GM19099 (cell line): ENCODE results near the gene CDH2.

ENCODE experiments used
- POLR2A ChIP-seq: IDR thresholded peaks from 3 replicates; pipeline ENCODE4 v1.6.1; 2011; ENCODE audit warnings: low read depth; ENCODE audit not compliant: insufficient read length; ENCODE audit errors: extremely low read depth

The CDH2 gene

DNA sequence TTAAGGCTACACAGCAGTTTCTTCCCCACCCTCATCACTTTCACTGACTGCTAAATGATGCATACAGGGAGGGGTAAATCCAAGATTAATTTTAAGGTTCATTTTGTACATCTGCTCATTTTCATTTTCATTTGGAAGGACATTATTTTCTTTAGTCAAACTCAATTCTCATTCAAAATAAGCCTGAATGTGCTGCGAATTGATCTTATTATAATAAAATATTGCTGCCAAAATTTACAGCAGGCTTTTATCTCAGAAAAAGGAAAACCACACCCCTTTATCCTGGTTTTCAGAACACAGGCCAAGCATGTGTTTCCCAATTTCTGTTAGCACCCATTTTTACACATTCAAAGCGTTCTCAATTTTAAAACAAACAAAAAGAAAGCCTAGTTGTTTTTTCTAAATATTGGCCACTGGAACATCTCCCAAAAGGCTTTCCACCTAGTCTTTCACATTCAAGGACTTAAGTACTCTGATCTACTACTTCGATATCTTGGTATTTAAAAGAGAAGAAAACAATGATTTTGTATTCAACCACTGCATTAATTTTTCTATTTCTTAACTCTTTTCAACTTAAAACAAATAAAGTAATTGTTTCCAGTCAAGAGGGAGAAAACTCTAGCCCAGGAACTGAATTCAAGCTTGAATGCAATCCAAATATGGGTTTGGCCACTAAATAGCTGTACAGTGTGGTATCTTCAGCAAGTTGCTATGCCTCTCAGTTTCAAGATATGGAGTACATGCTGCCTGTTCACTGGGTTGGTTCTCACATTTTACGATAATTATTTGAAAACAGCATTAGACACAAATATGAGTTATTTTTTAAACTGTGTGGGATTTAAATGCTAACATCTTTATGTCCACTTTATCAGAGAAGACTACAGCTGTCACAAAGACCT lies 52.5 kb downstream of the CDH2 start:
- no peak for TF ChIP-seq POLR2A

DNA sequence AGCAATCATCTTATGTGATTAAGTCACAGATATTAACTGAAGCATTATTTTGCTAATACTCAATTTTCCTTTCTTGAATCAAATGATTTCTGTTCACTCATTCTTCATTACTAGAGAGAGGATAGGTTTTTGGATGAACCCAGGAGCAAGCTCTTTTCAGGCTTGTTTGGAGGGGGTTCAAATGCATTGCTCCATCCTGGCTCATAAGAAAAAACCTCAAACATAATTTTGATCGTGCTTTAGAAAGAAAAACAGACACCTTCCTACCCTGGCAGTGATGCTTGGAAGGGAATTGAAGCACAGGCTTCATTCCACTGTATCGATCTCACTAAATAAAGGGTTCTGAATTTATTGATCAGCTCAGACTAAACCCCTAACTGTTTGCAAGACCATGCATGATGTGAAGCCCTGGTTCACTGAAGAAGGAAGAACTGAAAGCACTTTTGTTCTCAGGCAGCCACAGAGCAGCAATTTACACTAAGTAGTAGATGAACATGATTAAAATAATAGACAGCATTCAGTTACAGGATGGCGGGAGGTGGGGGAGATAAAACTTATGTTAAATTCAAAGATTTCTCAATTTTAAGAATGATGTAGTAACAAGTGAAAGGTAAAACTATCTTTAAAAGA lies 53.4 kb downstream of the CDH2 start:
- TF ChIP-seq POLR2A, result no peak

DNA sequence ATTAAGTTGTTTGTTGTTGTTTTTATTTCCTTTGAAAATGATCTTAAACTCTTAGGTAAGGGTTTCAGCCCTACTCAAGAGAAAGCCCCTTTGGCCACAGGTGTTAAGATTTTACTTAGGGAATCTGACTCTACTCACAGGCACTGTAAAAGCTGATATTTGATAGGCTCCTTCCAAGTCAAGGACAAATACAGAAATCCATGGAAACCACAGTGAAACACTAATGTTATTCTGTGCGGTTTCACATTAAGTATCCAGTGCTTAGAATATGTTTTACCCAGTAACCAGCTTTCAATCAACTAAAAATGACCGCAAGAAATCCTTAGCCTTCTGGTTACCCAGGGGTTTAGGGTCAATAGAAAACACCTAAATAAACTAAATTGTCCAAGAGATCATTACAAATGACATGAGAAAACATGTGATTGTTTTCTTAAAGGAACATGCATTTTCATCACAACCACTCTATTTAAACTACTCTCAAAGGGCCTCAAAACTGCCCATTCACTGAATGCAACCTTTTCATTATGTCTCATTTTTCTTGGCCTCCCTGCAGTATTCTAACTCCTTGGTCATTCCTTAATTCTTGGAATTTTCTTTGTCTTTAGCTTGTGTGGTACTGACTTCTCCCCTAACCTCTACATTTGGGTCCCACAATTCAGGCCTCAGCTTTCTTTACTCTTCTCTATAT lies 56.0 kb downstream of the CDH2 start:
- TF ChIP-seq POLR2A, result no peak

DNA sequence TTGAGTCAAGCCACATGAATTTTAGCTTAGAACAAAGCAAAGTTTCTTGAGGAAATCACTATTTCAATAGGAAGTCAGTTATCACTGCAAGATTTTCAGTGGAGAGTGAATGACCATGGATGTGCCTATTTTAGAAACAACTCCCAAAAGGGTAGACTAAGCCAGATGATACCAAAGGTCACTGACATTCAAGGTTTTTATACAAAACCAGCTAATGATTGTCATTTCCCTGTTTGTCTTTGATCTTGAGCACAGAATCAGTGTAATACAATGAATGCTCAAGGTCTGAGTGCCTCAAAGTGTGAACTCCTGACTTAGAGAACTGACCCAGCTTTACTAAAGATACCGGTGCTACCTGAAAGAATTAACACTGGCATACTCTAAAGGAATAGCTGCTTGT lies 60.5 kb downstream of the CDH2 start:
- TF ChIP-seq POLR2A, result no peak

DNA sequence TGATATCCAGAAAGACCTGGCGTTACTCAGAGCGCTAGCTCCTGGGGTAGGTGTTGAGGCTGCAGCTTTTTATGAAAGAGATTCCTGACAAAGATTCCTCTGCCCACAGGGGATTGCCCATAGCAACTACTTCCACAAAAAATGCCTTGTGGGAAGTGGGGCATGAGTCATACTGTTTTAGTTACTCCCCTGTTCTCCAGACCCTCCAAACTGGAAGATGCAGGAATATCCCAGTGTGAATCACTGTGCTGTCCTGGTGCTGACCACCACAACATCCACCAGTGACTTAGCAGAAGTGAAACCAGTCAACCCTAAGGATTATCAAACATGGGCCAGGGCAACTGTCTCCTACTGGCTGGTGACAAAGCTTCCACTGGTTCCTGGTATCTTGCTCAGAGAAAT lies 61.8 kb downstream of the CDH2 start:
- TF ChIP-seq POLR2A, result no peak

DNA sequence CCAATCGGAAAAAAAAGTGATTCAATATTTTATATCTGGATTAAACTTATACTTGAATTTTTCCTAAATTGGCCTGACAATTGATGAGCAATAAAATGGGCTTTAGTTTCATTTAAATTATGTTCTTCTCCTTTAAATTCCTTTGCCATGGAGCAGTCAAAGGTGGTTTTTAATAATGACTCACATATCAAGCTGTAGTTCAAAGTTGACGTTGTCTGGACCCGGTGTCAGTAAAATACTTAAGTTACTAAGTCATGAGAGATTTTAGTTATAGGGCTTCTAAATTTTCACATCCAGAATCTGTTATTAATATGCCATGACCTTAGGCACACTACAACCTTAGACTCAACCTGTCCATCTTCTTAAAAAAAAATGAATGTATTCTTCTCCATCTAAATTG lies 62.5 kb downstream of the CDH2 start:
- no peak for TF ChIP-seq POLR2A

DNA sequence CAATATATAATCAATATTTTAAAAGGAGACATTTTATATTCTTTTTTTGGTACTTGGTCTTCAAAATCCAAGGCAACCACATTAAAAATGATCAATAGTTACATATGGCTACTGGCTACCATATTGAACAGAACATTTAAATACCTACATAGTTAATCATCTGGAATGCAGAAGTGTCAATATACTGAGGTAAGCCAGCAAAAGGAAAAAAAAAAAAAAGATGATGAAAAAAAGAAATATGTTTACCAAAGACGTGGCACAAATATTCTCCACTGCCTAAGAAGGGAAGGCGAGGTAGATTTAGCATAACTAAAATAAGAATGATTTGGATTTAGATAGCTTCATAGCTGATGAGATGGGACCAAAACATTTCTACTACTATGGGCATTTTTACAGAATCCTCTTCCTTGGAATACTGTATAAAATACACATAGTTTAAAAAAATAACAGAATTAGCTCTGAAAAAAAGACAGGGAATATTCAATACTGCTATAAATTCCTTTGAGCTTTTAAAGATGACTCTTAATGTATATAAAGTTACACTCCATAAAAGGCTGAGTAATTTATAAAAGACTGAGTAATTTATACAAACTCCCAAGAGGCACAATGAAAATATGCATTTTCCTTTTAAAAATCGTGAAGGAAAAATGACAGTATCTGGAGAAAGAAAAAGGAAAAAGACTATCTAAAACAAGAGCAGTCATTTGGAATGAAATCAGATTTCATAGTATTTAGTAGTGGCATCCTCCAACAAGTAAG lies 63.5 kb downstream of the CDH2 start:
- TF ChIP-seq POLR2A, result no peak

DNA sequence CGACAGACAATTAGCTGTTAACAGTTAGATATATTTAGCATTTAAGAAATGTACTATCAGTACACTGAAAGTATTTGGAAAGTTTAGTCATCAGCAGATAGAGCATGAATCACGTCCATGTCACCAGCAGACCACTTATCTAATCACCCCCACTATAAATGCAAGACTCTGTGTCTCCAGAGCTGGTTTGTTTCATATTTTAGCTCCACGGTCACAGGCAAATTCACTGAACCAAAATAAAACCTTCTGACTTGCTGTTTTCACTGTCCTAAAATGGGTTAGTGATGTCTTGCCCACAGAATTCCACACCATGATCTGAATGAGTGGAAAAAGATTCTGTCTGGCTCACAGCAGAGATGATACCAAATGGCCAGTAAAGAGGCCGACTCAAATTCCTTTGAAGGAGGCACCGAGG lies 64.9 kb downstream of the CDH2 start:
- no peak for TF ChIP-seq POLR2A

DNA sequence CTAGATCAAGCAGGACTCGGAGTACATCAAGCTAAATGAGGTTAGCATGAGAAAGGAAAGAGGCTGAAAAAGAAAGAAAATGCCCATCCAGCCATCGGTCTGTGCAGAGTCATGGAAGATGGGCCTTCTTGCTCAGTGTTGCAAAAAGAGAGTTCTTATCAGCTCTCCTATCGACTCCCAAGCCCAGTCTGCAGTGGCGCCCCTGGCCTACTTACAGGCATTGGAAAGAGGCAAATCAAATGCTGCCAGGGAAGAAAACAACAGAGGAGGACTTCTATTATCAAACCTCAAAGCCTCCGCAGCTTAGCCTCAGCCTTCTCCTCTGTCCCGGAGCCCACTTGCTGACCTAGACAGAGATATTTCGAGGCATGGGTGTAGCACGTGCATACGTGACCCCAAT lies 66.0 kb downstream of the CDH2 start:
- no peak for TF ChIP-seq POLR2A

DNA sequence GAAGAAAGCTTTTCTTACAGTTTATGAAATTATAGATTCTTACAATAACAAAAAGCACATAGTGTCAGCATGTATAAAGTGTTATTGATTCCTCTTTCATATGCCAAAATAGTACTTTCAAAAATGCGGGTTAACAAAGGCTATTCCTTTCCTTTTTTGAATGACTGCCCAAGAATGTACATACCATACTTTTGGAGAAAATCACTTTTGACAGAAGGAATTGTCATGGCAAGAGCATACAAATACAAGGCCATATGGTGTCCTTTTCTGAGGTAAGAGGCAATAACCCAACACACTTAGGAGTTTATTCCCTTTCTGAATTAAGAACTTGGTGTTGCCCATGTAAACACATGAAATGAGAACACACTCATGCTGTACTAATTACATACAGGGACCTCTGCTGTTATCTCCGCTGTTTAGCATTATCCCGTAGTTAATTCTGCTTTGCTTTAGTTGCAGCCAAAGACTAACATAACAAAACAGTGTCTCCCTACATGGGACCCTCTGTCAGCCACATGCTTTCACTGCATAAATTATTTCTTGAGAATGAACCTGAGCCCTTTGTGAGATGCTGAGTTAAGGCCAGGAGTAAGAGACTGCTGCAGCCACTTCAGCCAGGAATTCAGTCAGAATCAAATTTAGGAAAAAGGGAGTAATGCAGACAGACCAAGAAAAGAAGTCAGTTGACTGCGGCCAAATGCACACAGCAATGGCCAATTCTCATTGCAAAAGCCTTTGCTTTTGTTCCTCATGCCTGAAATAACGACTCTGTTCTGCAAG lies 67.0 kb downstream of the CDH2 start:
- no peak for TF ChIP-seq POLR2A

DNA sequence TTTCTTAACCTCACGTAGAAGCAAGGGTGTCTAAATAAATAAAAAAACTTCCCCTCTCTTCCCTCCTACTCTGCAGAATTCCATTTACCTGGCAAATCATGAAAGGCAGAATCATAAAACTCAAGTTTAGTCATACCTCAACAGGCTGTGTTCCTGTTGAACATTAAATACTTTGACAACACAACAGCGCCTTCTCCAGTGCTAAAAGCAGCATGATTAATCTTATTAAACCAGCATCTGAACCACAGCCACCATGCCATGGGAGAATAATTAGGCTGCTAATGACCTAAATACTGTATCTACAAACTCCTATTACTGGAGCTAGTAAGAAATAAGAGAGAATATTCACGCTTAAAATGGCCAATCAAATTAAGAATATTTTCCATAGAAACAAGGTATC lies 68.1 kb downstream of the CDH2 start:
- TF ChIP-seq POLR2A, result no peak

DNA sequence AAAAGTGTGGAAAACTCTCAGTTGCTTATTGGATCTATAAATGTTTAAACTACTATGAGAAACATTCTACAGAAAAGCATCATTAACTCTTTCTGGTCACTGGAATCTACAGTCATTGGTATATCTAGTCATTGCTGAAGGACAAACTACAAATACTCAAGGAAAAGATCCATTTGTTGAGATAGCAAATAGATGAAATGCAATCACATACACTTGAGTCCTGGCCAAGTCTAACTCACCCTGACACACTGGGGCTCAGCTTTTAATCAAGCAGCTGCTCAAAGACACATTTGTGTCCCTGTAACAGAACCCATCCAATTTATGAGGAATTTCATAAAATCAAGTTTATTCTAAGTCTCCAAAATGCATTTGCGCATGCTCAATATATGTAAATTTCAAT lies 68.7 kb downstream of the CDH2 start:
- TF ChIP-seq POLR2A, result no peak

DNA sequence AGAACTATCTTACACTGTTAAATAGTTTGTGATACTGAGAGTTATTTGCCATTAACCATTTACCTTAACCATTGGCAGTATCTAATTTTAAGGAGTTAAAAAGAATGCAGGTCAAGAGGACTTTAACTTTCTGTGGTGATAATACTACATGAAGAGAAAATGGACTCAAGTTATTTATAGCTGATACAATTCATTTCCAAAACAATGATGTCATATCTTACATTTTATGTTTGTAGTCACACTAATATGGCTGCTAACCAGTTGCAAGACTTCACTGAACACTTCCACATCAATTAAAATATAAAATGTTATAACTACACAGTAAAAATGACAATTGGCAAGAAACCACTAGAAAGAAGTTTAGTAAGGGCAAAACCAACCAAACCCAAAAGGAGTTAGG lies 77.7 kb downstream of the CDH2 start:
- no peak for TF ChIP-seq POLR2A

DNA sequence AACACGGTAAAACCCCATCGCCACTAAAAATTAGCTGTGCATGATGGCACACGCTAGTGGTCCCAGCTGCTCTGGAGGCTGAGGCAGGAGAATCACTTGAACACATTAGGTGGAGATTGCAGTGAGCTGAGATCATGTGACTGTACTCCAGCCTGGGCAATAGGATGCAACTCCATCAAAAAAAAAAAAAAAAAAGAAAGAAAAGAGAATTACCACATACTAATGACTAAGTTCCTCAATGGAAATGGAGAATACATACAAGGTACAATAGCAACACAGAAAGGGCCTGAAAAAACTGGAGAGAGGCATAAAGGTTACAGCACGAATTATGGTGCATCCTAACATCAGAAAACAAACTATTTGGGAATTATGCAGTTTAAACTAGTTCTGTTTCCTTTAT lies 81.3 kb downstream of the CDH2 start:
- TF ChIP-seq POLR2A, result no peak
